ENCODE data around the gene KRTAP2-3.

DNA sequence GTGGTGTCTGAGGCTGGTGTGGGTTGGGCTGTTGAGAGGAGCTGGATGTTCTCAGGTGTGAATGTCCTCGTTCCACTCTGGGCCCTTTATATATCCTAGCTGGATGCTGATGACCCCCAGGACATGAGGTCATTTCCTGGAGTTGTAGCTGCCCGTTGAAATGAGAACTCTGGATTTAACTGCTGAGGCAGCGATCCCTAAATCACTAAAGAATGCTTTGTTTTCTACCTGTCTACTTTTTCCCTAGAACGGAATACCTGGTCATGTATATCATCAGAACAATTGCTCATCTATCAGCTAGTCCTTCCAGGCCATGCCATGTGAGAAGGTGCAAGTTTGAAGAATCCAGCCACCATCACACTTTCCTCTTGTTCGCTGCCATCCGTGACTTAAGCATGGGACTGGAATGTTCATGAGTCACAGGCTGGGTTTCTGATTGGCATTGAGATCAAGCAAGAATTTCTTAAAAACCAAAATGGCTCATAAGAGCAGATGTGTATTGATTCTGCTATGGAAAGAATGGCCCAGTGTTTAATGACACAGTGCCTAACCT is at the start of gene KRTAP2-3:
- TF ChIP-seq EP300 (IDR thresholded peaks at IDR 0.05) (no peak), TP53 (CRISPR knock-in tag; IDR thresholded peaks at IDR 0.05) (no peak)
- TF ChIP-seq, protein P1, sequence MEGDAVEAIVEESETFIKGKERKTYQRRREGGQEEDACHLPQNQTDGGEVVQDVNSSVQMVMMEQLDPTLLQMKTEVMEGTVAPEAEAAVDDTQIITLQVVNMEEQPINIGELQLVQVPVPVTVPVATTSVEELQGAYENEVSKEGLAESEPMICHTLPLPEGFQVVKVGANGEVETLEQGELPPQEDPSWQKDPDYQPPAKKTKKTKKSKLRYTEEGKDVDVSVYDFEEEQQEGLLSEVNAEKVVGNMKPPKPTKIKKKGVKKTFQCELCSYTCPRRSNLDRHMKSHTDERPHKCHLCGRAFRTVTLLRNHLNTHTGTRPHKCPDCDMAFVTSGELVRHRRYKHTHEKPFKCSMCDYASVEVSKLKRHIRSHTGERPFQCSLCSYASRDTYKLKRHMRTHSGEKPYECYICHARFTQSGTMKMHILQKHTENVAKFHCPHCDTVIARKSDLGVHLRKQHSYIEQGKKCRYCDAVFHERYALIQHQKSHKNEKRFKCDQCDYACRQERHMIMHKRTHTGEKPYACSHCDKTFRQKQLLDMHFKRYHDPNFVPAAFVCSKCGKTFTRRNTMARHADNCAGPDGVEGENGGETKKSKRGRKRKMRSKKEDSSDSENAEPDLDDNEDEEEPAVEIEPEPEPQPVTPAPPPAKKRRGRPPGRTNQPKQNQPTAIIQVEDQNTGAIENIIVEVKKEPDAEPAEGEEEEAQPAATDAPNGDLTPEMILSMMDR (IDR thresholded peaks at IDR 0.05) = no peak
